Measurements from ENCODE around the gene LCOR.
"Not testable (repeated sequence)": the region's sequence is repeated elsewhere in the genome, so short reads cannot be mapped to it uniquely, and the experiment has no call there.

Gene LCOR

DNA sequence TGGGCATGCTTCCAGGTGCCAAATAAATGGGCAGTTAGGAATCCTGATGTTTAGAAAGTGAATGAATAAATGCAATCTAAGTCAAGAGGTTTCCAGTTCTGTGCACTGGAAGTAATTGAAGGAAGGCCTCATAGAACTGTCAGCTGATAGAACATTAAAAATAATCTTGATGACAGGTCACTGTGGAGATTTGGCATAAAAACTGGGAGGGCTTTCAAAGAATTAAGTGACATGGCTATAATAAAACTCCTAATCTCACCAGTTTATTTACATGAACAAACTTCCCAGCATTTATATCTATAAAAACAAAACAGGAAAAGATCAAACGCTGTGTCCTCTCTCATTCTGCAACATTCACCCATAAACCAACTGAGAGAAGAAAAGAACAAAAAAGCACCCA is 183.1 kb downstream of the LCOR start:
- DNase-seq: no peak

DNA sequence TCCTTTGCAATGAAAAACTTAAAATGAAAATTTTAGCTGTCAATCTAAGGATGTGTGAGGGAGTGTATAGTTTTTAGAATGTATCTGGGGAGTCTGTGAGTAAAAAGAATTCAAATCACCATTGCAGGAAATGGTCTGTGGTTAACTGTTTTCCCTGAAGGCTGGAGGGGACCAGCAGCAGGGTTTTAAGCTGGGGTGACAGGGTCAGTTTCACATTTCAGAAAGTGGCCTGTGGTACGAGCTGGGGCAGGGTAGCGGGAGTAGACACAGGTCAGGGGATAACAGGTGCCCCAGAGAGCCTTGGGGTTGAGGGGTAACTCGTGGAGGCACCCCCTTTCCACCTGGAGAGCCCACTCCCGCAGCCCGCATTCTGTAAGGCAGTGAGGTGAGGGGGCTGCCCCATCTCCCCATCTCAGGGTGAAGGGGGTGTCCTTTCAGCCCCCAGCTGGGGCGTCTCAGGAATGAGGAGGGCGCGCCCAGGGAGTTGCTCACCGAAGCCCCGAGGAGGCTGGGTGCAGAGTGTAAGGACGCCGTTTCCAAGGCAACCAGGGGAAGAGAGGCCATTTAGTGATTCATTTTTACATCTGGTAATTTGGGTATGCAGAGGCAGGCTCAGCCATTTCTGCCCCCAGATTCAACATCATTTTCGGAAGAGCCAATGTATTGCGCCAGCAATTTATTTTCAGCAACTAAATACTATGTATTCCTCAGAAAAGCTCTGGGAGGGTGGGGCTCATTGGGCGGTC is 184.8 kb downstream of the LCOR start:
- DNase-seq: no peak

DNA sequence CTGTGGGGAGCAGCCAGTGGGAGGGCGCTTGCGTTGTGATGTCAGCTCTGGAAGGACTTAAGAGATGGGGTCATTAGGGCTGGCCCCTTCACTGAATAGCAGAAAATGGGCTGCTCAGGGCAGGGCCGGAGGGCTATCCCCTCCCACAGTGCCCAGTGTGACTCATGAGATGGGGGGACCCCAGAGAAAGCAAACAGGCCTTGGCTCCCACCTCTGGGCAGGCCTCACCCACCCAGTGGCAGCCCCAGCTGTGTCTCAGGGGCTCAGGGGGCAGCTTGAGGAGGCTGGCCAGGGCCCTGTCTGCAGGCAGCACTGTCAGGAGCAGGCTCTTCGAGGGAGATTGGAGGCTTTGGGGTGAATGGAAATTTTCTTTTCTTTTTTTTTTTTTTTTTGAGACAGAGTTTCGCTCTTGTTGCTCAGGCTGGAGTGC is 185.4 kb downstream of the LCOR start:
- DNase-seq: no peak

DNA sequence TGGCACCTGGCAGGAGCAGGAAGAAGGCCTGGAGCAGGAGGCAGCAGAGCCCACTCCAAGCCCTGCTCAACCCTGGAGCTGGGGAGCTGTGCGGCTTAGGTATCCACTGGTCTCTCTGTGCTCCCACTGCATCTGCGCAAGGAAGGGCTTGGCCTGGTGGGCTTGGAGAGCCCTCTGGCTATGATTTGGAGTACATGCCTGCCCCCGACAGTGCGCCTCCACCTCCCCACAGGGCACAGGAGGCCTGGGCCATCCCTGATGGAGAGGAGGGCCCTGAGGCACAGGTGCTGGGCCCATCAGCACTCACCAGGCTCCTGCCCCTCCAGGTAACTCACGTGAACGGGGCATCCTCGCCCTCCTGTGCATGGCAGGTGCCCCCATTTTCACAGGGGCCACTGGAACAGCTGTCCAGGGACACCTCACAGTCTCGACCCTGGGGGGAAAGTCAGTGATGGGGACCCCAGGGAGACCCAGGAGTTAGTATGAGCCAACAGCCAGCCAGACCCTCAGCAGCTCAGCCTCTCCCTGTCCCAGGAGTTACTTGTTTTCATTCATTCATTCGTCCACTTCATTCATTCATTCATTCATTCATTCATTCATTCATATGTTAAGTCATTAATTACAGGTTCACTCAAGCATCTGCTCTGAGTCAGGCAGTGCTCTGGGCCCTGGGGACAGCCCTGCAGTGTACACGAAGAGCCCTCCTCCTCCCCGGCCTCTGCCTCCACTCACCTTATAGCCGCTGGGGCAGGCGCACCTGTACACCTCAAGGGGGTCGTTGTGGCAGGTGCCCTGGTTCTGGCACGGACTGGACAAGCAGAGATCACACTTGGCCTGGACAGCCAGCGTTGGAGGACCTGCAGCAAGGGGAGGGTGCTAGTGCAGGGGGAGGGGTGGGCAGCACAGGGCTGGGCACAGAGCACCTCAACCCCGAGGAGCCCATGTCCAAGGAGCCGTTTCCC is 186.4 kb downstream of the LCOR start:
- no peak for DNase-seq

DNA sequence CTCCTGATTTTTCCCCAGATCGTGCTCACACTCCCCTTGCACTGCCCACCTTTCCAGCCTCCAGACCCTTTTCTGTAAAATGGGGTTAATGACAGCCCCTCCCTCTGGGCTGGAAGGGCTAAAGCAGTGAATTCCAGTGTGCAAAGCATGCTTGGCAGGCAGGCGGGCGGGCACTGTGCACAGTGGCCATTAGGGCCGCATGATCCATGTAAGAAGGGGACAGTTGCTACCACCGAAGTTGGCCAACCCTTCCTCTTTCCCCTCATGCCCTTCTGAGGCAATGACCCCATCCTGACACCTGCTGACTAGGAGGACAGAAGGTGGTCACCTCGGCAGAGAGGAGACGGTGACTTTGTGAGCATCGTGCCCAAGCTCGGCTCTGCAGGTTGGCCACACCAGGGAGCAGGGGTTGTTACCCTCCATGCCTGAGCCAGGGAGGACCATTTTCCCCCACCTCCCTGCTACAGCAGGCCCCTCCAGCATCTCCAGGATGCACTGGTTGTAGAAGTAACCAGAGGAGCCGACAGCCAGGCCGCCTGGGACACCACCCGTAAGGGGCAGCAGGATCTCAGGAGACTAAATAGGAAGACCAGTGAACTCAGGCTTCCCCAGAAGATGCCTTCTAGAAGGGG is 187.2 kb downstream of the LCOR start:
- no peak for DNase-seq

DNA sequence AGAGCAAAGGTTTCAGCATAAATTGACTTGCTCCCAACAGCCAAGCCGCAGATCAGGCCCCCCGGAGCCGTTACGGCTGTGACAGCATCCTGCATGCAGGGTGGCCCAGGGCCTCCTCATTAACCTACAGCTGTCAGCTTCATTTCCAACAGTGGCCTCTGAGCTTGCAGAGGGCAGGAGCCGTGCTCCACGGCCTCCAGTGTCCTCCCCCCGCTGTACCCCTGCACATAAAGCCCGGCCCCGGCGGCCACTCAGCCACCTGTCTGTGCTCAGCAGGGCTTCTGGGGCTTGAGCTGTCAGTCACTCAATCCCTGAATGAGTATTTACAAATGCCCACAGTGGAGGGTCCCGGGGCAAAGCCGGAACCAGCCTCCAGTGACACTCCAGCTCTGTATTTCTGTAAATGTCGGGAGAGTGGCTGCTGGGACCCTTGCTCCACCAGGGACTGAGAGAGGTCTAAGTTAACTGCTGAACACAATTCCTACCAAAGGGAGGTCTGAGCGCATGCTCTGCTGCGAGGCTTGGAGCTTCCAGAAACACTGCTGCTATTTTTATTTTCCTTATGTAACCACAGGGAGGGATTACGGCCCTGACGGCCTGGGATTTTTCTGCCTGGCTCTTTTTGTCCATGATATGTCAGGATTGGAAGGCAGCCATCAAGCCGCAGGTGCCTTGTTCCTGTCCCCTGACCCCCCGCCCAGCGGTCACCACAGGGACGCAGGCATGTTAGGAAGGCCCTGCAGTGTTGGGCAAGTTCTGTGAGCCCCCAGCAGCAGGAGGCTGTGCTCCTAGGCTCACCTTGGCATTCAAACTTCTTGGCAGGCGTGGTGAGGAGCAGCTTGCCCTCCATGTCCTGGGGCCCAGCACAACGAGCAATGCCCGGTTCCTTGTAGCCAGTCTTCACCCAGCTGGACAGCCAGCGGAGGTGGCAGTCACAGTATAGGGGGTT is 188.6 kb downstream of the LCOR start:
- no peak for DNase-seq

DNA sequence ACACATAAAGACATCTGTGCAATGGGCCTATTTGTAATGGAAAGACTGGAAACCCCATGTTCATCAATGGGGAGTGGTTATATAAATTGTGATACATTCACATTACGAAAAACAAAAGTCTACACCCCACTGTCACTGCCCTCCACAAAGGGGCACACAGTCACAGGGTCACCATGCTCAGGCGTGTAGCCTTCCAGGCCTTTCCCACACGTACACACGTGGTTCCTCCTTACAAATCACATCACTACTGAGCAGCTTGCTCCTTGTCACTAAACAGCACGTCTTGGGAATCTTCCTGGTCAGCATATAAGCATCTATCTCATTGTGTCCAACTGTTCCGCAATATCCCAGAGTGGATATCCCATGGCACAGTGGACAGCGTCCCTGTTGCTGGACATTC is 190.5 kb downstream of the LCOR start:
- no peak for DNase-seq

DNA sequence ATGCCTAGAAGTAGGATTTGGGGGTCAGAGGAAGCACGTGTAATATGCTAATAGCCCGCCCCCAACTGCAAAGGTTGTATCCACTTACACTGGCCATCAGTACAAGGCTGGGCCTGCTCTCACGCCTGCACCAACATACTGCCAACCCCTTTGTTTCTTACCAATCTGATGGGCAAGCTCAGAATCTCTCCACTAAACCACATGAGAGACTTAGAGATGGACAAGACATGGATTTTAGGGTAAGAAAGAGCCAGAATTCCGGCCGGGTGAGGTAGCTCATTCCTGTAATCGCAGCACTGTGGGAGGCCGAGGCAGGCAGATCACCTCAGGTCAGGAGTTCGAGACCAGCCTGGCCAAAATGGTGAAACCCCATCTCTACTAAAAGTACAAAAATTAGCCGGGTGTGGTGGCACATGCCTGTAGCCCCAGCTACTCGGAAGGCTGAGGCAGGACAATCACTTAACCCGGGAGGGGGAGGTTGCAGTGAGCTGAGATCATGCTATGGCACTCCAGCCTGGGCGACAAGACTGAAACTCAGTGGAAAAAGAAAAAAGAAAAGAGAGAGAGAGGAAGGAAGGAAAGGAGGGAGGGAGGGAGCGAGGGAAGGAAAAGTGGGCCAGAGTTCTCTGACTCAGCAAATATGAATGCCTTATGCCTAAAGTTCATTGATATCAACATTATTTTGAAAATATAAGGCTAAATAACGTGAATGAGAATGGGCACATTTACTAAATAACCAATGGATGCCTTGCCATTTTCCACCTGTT is 191.5 kb downstream of the LCOR start:
- DNase-seq: no peak

DNA sequence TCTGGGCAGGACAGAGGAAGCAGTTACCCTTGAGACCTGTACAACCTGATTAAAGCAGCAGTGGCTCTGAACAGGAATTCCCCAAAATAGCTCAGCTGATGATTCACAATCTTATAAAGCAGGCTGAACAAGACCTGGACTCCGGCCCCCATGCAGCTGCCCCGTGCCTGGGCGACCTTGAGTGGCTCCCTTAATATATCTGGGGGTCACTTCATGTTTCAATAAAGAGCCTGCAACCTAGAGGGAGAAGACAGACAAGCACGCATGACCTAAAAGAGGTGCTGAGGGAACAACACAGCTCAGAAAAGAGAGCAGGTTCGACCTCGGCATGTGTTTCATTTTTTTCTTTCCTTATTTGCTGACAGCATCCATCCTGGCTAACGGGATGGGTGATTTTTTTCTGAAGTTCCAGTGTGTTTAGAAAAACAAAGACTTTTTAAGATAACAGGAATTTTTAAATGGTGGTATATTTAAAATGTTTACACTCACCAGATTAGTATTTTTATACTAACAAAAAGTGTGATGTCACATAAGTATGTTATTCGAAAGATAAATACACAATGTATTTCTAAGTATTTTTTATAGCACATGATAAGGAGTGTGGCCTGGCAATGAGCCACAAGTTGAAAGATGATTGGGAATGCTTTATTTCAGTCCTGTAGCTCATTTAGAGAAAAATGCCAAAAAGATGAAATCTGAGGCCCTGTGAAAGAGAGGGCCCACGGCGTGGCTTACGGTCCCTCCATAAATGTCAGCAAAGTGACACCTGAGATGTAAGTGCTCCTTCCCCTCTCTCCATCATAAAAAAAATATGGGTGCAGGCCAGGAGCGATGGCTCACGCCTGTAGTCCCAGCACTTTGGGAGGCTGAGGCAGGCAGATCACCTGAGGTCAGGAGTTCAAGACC is 192.3 kb downstream of the LCOR start:
- peak; percentile 40 for DNase-seq

DNA sequence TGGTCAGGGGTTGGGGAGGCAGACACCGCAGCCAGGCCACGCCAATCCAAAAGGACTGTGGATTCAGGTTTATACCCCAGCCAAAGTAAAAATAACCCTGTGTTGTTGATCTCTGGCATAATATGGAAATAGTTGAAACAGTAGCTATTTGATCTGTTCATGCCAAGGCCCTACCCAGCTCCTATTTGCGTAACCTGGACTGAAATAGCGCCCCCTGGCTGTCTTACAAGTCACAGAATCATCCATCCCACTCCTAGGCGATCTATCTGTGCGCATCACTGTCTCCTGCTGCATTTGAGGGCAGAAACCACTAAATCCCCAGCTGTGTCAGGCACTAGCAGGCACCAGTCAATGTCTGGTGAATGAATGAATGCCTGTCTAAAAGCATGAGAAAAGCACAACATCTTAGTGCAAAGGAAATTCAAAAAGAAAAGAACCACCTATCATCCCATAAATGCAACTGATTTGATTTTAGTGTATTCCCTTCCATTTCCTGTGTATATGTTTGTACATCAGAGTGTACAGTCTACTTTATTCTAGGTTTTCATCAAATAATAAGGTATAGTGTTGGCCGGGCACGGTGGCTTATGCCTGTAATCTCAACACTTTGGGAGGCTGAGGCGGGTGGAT is 193.6 kb downstream of the LCOR start:
- peak; percentile 84 for DNase-seq

DNA sequence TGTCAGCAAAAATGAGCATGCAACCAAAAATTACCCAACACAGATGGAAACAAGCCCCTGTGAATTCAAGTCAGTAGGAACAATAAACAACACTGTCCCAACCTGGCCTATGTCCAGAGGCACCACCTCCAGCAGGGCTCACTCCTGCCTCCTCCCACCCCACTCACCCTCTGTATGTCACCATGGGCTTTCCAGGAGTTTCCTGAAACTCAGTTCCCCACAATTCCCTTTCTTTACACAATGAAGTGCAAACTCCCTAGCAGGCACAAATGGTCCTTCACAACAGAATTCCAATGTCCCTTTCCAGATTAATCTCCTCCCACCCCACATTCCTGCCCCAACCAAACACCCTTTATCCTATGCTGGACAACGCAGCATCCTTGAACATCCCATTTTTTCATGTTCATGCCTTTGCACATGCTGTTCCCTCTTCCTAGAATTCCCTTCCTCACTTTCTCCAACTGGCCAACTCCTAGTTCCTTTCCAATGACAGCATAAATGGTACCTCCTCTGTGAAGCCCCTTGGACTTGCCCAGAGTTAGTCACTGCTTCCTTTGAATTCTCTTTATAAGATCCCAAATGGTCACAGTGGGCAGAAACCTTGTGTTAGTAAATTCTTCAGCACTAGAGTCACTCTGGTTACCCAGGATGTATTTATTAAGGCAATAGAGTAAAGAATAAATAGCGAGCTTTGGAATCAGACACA is 196.2 kb downstream of the LCOR start:
- no peak for DNase-seq

DNA sequence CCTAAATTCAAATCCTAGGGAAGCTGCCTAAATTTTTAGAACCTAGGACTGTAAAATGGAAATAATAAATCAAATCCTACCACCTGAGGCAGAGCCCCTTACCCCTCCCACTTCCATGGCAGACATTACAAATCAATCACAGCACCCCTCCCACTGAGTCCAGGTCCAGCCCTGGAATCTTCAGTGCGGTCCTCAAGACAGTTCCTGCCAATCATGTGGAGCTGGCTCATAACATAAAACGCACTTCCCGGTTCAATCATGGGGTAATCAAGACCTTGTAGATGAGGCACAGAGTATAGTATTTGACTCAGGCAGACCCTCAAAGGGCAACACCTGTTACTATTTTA is 196.7 kb downstream of the LCOR start:
- DNase-seq: no peak

DNA sequence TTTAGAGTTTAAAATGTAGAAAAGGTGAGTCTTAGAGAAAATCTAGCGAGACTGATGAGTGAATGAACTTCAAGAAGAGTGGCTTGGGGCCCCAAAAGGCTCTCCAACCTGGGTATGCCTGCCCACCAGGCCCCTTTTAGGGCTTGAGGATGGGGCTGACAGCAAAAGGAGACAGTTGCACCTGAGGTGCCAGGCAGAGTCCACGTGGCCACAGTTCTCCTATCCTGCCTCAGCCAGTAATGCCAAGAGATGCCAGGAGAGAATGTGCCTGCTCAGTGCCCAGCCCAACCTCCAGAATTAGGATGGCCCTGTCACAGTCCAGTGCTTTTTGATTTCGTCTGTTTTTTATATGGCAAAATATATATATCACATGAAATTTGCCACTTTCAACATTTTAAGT is 197.2 kb downstream of the LCOR start:
- no peak for DNase-seq

DNA sequence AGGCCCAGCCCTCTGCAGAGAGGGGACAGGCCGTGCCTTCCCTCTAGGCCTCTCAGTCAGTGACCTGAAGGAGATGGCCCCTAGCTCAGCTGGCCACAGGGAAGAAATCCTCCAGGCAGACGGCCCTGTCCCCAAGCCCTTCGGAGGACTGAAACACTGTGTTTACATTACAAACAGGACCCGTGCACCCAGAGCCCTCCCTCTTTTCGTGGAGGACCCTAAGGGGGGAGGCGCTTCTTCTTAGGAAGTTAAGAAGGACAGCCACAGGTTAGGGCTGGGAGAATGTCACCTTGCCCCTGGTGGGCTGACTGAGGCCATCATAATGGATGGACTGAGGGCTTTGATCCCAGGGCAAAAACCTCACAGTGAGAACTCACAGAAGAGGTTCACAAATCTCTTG is 198.8 kb downstream of the LCOR start:
- no peak for DNase-seq

DNA sequence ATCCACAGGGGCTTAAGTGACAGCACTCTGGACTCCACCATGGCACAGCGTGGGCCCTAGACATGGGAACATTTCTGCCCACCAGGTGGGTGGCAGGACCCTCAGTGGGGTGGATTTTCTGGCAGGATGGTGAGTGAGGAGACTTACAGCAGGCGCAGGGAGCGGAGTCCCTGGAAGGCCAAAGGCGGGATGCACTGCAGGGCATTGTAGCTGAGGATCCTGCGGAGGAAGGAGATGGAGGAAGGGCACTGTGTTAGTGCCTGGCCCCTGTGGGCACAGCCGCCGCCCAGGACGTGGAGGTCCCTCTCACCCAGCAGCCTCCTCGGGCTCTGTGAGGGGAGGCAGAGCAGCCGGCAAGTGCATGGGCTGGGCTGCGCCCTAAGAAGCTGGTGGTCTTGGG is 199.4 kb downstream of the LCOR start:
- DNase-seq: no peak

DNA sequence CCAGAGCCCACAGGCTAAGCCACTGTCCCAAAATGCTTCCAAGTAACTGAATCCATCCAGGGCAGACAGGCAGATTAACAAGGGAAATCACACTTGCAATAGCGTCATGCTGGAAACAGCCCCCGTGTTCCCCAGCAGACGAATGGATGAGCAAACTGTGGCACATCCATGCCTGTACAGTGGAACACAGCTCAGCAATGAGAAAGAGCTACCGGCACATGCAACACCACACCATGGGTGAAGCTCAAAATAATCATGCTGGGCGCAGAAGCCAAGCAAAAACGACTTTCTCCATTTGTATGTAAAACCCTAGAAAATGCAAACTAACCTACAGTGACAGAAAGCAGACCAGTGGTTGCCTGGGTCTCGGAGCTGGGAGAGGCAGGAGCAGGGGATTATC is 200.5 kb downstream of the LCOR start:
- no peak for DNase-seq

DNA sequence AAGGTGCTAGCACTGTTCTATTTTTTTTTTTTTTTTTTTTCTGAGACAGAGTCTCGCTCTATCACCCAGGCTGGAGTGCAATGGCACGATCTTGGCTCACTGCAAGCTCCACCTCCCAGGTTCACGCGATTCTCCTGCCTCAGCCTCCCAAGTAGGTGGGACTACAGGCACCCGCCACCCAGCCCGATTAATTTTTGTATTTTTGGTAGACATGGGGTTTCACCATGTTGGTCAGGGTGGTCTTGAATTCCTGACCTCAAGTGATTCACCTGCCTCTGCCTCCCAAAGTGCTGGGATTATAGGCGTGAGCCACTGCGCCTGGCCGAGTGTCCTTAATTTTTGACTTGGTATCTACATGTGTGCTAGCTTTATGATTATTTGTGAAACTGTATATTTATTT is 201.7 kb downstream of the LCOR start:
- DNase-seq: not testable (repeated sequence)

DNA sequence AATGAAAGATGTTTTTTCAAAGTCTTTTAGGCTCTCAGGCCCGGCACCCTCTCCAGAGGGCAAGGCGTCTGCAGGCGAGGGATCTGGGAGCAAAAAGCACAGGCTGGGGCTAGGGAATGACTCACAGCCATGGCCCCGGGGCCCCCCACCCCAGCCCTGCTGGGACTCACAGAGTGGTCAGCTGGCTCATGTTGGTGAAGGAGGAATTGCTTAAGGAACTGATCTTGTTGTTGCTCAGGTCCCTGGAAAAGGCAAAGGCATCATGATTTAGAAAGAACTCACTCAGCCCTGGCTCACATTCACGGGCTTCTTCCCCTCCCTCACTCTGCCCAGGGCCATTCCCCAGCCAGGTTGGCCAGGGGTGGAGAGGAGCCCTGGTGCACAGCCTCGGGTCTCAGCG is 202.2 kb downstream of the LCOR start:
- DNase-seq: no peak

DNA sequence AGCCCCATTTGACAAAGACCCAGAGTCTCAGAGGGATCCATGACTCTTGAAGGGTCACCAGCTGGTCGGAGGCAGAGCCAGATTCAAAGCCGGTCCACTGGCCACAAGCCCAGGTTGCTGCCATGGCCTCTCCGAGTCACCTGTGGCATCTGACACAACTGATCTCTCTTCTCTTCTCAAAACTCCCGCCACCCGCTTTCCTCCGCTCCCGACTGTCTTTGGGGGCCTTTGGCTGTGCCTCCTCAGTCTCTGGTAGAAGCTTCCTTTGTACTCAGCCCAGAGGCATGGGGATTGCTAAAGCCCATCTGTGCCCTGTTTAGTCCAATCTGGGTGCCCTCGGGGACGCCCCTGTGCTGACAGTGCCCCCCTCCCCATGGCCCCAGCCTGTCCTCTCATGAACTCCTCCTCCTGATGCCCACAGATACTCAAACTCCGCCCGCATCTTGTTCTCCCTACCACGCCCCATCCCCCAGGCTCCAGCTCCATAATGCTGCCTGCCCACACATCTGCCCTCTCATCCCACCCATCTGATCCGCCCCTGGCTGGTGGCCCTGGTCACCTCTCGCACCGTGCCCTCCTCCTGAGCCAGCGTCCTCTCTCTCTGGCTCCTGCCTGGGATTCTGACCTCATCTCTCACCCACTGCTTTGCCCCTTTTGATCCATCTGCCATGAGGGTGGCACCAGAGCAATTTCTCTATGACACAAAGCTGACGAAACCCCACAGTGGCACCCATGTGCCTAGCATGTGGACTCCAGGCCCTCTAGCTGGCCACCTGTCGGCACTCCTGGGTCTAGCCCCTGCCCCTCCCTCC is 203.1 kb downstream of the LCOR start:
- peak; percentile 11 for DNase-seq
